ENCODE measurements around the gene RNF149.
A peak's percentile ranks its signal among the peaks of the same experiment; 100 is the strongest.
"Not testable (repeated sequence)": the region's sequence is repeated elsewhere in the genome, so short reads cannot be mapped to it uniquely, and the experiment has no call there.

The RNF149 gene, protein sequence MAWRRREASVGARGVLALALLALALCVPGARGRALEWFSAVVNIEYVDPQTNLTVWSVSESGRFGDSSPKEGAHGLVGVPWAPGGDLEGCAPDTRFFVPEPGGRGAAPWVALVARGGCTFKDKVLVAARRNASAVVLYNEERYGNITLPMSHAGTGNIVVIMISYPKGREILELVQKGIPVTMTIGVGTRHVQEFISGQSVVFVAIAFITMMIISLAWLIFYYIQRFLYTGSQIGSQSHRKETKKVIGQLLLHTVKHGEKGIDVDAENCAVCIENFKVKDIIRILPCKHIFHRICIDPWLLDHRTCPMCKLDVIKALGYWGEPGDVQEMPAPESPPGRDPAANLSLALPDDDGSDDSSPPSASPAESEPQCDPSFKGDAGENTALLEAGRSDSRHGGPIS

DNA sequence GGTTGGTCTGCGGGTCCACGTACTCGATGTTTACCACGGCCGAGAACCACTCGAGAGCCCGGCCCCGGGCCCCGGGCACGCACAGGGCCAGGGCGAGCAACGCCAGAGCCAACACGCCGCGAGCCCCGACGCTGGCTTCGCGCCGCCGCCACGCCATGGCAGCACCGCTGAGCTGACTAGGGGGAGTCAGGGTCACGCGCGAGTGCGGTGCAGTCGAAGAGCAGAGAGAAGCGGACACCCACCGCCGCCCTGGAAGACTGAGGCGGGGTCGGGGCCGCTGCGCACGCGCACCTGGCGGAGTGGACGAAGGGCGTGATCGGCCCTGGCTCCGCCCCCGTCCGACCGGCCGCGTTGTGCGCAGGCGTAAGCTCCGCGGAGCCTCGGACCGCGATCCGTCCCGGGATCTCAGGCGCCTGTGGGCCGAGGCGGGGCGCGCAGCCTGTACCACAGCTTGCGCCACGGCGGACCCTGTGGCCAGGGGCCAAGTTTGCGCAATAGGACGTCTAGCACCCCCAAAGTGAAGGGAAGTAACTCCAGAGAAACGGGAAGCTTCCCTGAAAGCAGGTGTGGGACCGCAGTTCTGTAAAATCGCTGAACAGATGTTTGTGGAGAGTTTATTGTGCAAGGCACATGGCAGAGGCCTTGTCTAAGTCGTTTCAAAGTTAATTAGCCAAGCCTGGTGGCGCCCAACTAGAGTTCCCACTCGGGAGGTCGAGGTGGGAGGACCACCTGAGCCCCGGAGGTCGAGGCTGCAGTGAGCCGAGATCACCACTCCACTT, at the start of gene RNF149:
TSS of gene RNF149 (minus strand) at position 270 of the 779 bp plus-strand sequence. CDS start at position 157, 113 bp downstream.
- DNase-seq (ENCODE audit: low read depth), result peak; percentile 89

DNA sequence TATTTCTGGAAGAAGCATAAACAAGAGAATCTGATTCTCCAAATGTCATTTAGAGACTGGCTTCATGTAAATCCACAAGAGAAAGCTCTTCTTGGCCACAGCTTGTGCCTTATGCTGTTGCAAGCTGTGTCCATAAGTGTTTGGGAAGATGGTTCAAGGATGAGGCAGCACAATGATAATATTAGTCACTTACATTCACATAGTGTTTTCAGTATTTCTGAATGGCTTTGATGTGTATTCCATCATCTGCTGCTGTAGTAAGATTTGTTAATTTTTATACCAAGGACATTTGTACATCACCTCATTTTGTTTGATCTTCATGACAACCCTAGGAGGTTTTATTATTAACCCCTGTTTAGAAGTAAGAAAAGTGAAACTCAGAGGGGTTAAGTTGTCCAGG, 48.9 kb upstream of the RNF149 start:
- DNase-seq (ENCODE audit: low read depth), result no peak

DNA sequence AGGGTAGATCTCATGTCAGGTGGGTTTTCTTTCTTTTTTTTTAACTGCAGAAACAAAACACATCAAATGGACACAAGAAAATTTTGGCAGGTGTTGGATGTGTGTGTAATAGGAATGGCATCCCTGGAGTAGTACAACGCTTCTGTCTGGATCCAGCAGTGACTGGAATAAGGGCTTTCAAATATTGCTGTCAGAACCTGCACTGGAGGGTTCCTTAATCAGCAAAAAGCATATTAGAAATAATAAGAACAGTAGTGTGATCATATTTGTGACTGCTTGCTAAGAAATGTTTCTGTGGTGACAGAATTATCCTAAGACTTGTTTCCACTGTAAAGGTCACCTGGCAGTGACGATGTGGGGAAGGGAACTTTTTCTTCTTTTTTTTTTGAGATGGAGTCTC, 48.0 kb upstream of the RNF149 start:
- no peak for DNase-seq (ENCODE audit: low read depth)

DNA sequence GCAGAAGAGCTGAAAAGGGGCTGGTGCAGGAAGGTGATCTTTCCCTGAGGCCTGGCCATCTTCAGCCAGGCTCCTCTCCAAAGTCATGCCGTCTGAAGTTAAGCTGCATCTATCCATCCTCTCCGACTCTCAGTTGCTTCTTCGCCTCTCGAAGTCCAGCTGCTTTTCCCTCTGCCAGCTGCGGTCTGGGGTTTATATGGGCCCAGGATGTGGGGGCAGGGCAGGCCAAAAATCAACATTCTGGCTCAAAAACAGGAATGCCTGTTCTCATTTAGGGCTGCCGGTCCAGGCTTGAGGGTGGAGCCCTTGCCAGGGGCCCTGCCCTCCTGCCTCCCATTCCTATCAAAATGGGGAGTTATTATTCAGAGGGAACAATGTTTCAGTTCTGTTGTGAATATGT, 47.6 kb upstream of the RNF149 start:
- no peak for DNase-seq (ENCODE audit: low read depth)

DNA sequence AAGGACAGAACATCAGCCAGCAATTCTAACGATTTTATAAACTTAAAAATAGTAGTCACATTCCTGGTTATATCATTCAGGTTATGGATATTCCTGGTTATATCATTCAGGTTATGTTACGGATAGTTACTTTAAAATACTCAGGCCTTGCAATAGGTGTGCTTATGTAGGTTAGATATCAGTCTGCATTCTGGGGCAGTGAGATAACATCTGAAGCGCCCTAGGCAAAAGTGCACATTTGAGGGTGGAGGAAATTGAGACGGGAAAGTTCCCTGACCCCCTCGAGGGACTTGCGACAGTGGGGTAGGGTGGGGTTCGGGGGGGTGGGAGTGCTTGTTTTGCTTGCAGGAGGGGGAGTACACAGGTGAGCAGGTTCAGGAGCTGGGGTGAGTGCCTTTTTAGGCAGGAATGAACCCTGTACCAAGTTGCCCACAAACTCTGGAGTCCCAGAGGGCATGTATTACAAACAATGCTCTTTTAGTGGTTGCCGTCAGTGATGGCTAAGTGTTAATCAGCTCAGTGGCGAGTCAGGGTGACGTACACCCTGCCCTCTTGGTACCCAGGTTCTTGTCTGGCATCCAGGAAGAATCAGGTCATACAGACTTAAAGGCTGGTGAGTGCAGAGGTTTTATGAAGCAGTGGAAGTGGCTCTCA, 47.0 kb upstream of the RNF149 start:
- no peak for DNase-seq (ENCODE audit: low read depth)

DNA sequence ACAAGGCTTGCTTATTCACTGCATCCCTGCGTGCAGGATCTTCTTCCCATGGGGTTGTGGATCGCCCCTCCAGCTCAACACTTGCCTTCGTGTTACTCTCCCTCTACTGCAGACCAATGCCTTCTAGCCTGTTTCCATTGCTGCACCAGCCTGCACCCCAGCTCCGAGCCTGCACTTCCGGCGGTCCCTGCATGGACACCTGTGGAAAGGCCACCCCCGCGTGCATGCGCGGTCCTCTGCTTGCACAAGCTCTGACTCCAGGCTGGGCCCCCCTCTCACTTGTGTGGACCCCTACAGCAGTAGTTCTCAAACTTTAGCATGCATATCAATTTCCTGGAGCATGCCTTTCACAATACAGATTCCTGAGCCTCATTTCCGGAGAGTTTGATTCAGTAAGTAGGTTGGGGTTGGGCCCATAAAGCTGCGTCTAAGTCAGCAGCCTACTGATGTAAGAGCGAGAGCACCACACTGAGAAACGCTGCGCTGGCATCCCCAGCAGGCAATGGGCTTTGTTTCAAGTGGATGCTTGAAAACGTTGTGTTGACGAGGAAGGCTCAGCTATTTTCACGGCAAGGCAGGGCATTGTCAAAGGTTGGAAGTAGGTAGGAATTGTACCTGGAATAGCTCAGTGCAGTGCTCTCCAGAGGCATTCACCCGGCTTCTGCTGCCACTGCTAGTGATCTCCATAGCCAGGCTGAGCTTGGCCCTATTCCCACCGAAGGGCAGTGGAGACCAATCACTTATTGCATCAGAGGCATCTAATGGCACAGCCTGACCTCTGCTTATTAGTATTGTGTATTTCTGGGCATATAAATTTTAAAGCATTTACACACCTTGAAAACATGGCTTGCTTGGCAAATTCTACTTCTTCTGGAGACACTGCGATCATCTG, 46.2 kb upstream of the RNF149 start:
- no peak for DNase-seq (ENCODE audit: low read depth)

DNA sequence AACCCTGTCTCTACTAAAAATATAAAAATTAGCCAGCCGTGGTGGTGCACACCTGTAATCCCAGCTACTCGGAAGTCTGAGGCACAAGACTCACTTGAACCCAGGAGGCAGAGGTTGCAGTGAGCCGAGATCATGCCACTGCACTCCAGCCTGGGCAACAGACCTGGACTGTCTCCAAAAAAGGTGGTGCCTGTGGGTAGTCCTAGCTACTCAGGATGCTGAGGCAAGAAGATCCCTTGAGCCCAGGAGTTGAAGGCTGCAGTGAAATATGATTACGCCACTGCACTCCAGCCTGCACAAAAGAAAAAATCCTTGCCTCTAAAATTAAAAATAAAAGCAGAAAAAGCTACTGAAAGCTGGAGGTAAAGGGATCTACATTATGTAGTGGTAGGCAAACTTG, 44.1 kb upstream of the RNF149 start:
- DNase-seq (ENCODE audit: low read depth), result not testable (repeated sequence)

DNA sequence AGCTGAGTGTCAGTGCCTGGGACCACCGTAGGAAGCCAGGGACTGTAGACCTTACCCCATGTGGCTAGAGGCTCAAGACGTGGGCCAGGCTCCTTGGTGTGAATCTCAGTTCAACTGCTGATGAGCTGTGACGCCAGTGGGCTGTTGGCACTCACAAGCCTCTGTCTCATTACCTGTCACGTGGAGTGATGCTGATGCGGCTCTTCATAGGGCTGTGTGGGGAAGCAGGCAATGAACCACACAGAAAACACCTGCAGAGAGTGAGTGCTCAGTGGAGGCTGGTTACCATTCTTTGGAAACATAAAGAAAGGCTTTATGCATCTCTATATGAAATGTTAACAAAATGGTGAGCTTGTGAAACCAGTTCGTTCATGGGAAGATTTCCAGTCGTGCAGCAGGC, 42.7 kb upstream of the RNF149 start:
- no peak for DNase-seq (ENCODE audit: low read depth)

DNA sequence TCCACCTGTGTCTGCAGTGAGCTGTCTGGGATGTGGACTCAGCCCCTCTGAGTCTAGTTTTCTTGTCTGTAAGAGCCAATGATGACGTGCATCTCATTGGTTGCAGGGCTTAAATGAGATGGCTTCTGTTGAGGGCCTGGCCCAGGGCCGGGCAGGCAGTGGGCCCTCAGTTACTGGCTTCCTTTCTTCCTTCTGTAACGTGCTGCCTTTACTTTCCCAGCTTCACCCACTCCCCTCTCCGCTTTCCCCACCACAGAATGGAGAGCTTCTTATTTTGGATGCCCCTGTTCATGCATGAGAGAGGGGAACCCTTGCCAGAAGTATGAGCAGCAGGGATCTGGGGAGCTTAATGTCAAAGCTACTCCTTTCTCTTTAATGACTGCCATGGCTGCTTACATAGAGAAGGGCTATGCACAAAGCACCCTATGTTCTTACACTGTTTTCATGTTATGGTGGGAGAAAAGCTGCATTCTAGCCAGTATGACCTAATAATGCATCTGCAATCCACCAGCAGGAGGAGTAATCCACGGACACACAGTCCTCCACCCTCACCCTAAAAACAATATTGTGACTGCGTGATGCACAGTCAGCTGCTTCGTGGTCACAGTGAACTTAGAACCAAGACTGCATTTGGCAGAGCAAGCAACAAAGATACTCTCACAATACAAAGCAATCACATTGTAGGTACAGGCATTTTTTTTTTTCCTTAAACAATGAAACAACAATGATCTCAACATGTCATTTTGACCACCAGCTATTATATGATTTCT, 41.6 kb upstream of the RNF149 start:
- no peak for DNase-seq (ENCODE audit: low read depth)

DNA sequence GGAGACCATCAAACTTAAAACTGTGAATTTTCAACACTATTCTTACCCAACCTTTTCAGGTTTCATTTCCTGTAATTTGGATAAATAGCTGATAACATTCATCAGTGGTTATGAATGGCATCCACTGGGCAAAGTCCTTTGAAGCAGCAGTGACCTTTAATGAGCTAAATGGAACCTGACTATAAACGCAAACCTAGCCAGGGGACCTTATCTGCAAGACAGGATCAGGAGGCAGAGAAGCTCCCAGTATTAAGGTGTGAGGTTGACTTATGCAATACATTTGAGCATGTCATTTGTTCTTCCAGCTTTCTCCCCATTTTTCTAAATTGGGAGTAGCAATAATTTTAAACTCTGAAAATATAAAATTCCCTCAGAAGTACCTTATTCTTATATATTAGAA, 40.4 kb upstream of the RNF149 start:
- DNase-seq (ENCODE audit: low read depth), result no peak

DNA sequence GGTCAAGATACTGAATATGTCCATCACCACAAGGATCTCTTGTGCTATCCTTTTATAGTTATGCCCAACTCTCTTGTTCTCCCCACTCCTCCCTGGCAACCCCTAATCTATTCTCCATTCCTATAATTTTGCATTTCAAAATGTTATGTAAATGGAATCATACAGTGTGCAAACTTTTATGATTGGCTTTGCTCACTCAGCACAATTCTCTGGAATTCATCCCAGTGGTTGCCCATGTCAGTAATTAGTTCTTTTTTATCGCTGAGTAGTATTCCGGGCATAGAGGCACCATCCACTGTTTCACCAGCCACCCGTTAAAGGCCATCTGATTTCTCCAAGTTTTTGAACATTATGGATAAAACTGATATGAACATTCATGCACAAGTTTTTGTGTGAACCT, 38.4 kb upstream of the RNF149 start:
- no peak for DNase-seq (ENCODE audit: low read depth)

DNA sequence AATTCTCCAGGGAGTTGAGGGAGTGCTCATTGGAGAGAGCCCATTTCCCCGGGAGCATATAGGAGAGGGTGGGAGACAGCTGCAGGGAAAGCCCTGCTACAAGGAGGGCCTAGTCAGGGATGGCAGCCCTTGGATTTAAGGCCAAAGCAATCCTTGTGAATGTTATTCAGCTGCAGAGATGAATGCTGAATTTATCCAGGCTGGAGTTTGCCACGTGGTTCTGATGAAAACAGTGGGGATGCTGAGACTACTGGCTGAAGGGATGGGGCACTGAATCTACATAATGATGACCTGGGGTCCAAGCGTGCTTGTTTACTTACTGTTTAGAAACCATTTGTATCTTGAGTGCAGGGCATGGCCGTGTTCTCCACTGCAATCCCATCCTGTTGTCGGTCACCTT, 35.6 kb upstream of the RNF149 start:
- DNase-seq (ENCODE audit: low read depth), result no peak

DNA sequence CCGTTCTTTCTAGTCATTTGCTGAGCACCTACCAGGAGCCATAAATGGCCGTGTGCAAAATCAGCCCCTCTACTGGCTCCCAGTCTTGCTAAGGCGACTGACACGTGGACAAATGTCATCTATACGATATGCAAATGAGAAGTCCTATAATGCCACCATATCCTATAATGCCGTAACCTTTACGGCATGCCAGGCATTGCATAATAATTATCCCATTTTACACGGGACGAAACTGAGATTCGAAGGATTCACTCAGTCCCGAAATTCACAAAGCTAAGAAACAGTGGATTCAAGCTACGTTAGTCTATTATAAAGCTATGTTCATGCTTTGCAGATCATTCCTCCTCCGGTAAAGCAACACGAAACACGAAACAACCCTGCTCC, 34.1 kb upstream of the RNF149 start:
- no peak for DNase-seq (ENCODE audit: low read depth)

DNA sequence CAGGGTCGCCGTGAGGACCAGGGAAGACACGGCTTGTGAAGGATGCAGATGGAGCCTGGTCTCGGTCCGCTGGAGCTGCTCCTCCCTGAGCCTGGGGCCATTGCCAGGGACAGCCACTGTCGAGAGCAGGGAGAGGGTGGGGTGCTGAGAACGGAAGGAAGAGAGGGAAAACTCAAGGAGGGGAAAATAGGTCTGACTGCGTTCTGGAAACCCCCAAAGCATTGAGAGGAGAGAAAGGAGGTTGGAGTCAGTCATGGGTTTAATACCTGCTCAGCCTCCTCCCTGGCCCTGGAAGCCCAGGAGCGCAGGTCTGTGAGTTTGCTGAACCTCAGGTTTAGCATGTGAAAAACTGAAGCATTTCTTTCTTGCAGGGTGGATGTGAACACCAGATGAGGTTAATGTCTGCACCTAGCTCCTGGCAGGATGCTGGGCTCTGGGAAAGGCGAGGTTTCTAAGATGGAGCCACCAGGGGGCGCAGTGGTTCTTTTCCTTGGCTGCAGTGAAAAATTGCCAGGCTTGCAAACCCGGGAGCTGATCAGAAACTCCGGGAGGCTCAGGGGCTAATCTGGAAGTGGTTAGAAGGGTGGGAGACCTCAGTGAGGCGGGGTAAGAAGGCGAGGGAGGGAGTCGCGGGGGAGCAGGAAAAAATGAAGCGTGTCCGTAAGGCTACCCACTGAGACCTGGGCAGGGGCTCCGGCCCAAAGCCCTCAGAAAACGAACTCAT, 33.6 kb upstream of the RNF149 start:
- DNase-seq (ENCODE audit: low read depth), result peak; percentile 57

DNA sequence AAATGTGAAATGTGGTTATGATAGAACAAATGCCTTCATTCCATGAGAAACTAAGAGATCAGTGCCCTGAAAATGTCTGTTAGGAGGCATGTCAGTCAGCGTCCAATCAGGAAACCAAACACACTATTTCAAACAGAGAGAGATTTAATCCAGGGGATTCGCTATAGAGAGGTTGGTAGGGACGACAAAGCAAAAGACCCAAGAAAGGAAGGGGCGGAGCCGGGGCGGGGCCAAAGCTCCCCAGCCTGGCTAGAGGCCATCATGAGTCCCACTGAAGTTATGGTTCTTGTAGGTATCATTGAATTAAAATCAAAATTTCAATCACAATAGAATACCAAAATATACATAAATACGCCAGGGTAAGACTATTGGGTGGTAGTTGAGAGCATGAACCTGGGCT, 32.9 kb upstream of the RNF149 start:
- DNase-seq (ENCODE audit: low read depth), result peak; percentile 22

DNA sequence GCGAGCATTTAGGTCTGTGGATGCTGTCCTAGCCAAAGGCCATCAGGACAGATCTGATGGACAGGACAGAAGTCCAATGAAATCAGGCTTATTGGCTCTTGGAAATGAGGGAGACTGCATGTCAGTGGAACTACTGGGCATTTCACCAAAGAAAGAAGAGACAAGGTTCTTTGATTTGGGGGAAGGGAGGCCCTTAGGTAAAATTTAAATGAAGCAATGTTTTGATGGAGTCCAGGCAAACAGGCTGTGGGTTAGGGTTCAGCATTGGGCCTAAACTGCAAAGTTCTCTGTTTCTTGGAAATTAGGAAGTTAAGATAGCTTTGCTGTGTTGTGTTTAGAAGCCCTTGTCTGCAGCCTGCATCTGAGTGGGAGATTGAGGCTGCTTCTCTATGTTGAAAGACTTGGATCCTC, 31.6 kb upstream of the RNF149 start:
- no peak for DNase-seq (ENCODE audit: low read depth)

DNA sequence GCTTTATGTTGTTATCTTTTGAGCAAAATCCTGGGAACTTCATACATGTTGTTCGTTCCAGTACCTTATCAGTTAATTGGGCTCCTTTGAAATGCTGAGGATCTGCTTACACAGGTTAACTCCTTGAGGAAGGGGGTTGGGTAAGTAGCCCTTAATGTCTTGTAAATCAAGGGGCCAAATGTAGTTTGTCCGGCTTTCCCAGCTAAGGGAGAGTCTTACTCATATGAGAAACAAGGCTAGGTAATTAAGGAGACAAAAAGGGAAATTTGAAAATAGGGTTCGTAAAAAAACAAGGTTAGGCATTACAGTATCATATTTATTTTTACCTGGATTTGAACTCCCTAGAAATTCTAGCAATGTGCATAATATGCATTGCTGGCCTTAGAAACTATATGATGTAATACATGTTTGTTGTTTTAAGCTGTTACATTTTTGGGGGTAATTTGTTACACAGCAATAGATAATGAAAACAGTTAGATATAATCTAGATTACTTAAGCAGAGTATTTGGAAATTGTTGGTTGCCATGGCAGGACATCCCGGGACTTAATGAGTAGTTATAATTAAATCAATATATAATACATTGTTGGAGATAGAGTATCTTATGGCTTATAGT, 30.9 kb upstream of the RNF149 start:
- DNase-seq (ENCODE audit: low read depth), result no peak

DNA sequence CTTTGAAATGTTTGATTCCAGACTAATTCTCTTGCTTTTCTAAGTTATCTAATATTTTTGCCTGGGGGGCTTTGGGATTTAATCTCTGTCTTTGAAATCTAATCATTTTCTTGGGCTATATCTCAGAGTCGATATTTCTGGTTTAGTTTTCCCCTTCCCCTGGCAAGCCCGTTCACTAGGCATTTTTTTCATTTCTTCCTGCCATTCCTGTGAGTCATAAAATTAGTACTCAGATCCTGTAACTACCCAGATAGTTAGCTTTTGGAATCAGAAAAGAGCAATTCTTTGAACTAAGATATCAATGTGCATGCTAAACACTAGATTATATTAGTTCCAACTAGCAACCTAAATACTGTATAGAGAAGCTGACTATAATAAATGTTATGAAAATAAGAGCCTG, 29.4 kb upstream of the RNF149 start:
- no peak for DNase-seq (ENCODE audit: low read depth)

DNA sequence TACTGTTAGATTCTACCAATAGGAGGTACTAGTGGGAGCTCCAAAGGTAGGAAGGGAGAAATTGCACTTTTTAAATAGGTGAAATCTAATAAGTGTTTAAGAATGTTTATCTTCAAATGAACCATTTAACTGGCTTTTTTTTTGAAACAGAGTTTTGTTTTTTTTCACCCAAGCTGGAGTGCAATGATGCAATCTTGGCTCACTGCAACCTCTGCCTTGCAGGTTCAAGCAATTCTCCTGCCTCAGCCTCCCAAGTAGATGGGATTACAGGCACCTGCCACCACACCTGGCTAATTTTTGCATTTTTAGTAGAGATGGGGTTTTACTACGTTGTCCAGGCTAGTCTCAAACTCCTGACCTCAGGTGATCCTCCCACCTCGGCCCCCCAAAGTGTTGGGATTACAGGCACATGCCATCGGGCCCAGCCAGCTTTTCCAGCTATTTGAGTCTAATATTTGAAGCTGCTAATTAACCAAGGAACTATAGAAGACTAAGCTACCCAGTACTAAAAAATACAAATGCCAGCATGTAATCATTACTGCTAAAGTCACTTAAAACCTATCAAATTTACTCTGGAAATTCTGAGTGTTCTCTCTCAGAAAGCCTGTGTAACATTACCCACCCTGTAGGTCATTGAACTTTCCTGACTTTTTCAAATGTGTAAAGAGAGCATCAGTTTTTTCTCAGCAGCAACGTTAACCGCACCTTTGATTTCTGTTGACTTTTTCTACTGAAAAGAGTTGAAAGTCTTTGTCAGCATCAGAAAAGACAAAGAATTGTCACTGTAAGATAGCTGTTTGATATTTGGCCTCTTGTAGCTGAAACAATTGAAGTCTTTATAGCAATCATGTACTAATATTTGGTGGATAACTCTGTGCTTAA, 24.6 kb upstream of the RNF149 start:
- no peak for DNase-seq (ENCODE audit: low read depth)

All from stimulated activated CD8-positive, alpha-beta memory T cell treated with anti-CD3 and anti-CD28 coated beads, Interleukin-4, amount 100 ng/mL, for 24 hours (primary cell).